ENCODE measurements around the gene MMP23B. TPM values are rescaled to one million over a fixed set of nuclear protein-coding genes. Genes with fewer than 3 reads are reported as not detected.

MMP23B gene
- total and polyA plus RNA-seq, 8 donors = 5.5 to 111 (median 15.7) TPM

- intact Hi-C loops (cut with DNase I; ENCODE audit: low total_unique reads) = no loop called here
- Histone ChIP-seq H3K27ac (peak overlapping the region in 4 of 5 donors; percentile 29 to 66 (median 46)), H3K27me3 (no peaks in the 10 kb centered on the region), H3K4me1 (peaks cover 21 to 74% (median 57%) of the 10 kb centered on the region in 4 donors), H3K9me3 (no peaks in the 10 kb centered on the region), H3K4me3 (no peak overlapping the region), H3K36me3 (peaks cover 0 to 21% (median 9%) of the 10 kb centered on the region in 4 donors)
- peak; percentile 66 to 73 for DNase-seq
- WGBS, 5 donors = 30 to 61% (median 42%) methylated on average over 11 of the region's 11 CpGs
- TF ChIP-seq EP300 (IDR thresholded peaks at IDR 0.05) (no peak), POLR2AphosphoS5 (IDR thresholded peaks at IDR 0.05) (peak in 1 of 3 donors; percentile 14)
Measured at GRCh38 chr1:1680912-1681273, 48.9 kb downstream of the MMP23B start.

- Histone ChIP-seq H3K4me1 (peaks cover 23 to 86% (median 61%) of the 10 kb centered on the region in 4 donors), H3K27me3 (no peaks in the 10 kb centered on the region), H3K36me3 (peaks cover 0 to 25% (median 11%) of the 10 kb centered on the region in 4 donors), H3K27ac (peak overlapping the region in 4 of 5 donors; percentile 36 to 60 (median 50)), H3K9me3 (no peaks in the 10 kb centered on the region), H3K4me3 (peak overlapping the region in 1 of 4 donors; percentile 9)
- TF ChIP-seq EP300 (IDR thresholded peaks at IDR 0.05) (no peak), CTCF (IDR thresholded peaks at IDR 0.05) (no peak), POLR2A (IDR thresholded peaks at IDR 0.05) (no peak), POLR2AphosphoS5 (IDR thresholded peaks at IDR 0.05) (no peak)
- DNase-seq = peak in 1 of 2 donors; percentile 50
- WGBS, 5 donors = 35 to 62% (median 53%) methylated on average over 26 of the region's 26 CpGs
- intact Hi-C loops (cut with DNase I; ENCODE audit: low total_unique reads) = no loop called here
Measured at GRCh38 chr1:1683104-1683905, 51.3 kb downstream of the MMP23B start.

Other genes starting within 250 kb of the MMP23B start
- gene CCNL2, start 232.8 kb upstream of the MMP23B start, total RNA-seq = 100 to 1,000 TPM; 265 to 739 (median 422) TPM
- gene CCNL2, start 232.8 kb upstream of the MMP23B start, polyA plus RNA-seq = 100 to 1,000 TPM in 1 of 3 donors, 10 to 100 TPM in 2; 33.4 to 166 (median 34.7) TPM
- gene MRPL20, start 224.9 kb upstream of the MMP23B start, total RNA-seq = 100 to 1,000 TPM in 2 of 5 donors, 10 to 100 TPM in 3; 53.9 to 116 (median 82.9) TPM
- gene MRPL20, start 224.9 kb upstream of the MMP23B start, polyA plus RNA-seq = 100 to 1,000 TPM; 136 to 187 (median 150) TPM
- gene ANKRD65, start 210.9 kb upstream of the MMP23B start, total RNA-seq = 10 to 100 TPM in 1 of 5 donors, 1 to 10 TPM in 2, under 1 TPM in 1, not detected in 1; 0.89 to 13.6 (median 4.7) TPM
- gene ANKRD65, start 210.9 kb upstream of the MMP23B start, polyA plus RNA-seq = 10 to 100 TPM in 2 of 3 donors, 1 to 10 TPM in 1; 8.7 to 13.5 (median 13.3) TPM
- 10 to 100 TPM; 11.4 to 37.7 (median 21.1) TPM for gene VWA1, start 196.5 kb upstream of the MMP23B start, total RNA-seq
- gene VWA1, start 196.5 kb upstream of the MMP23B start, polyA plus RNA-seq = 10 to 100 TPM in 2 of 3 donors, 1 to 10 TPM in 1; 7.6 to 64.8 (median 24.8) TPM
- gene ATAD3C, start 182.5 kb upstream of the MMP23B start, total RNA-seq = 1 to 10 TPM in 2 of 5 donors, under 1 TPM in 1, not detected in 2; 0.55 to 5.2 (median 1.3) TPM
- gene ATAD3C, start 182.5 kb upstream of the MMP23B start, polyA plus RNA-seq = 1 to 10 TPM in 1 of 3 donors, under 1 TPM in 2; 0.25 to 2.3 (median 0.92) TPM
- 10 to 100 TPM; 15.6 to 91.5 (median 33.3) TPM for gene ATAD3B, start 160.4 kb upstream of the MMP23B start, total RNA-seq
- gene ATAD3B, start 160.4 kb upstream of the MMP23B start, polyA plus RNA-seq = 10 to 100 TPM in 2 of 3 donors, 1 to 10 TPM in 1; 8.2 to 23.8 (median 18.4) TPM
- gene ATAD3A, start 120.0 kb upstream of the MMP23B start, total RNA-seq = 10 to 100 TPM; 10.6 to 92.1 (median 22.5) TPM
- 10 to 100 TPM; 13.1 to 27.0 (median 14.9) TPM for gene ATAD3A, start 120.0 kb upstream of the MMP23B start, polyA plus RNA-seq
- gene TMEM240, start 91.5 kb upstream of the MMP23B start, total RNA-seq = 10 to 100 TPM in 1 of 5 donors, 1 to 10 TPM in 1, not detected in 3; 3.5 to 10.3 TPM
- gene TMEM240, start 91.5 kb upstream of the MMP23B start, polyA plus RNA-seq = 1 to 10 TPM; 1.8 to 4.5 (median 2.8) TPM
- 100 to 1,000 TPM in 1 of 5 donors, 10 to 100 TPM in 4; 45.7 to 215 (median 85.9) TPM for gene SSU72, start 57.3 kb upstream of the MMP23B start, total RNA-seq
- gene SSU72, start 57.3 kb upstream of the MMP23B start, polyA plus RNA-seq = 100 to 1,000 TPM in 2 of 3 donors, 10 to 100 TPM in 1; 85.0 to 135 (median 108) TPM
- gene FNDC10, start 32.0 kb upstream of the MMP23B start, total RNA-seq = 10 to 100 TPM in 1 of 5 donors, under 1 TPM in 1, not detected in 3; 0.29 to 20.0 TPM
- 1 to 10 TPM; 2.1 to 5.1 (median 4.0) TPM for gene FNDC10, start 32.0 kb upstream of the MMP23B start, polyA plus RNA-seq
- 100 to 1,000 TPM in 3 of 5 donors, 10 to 100 TPM in 2; 21.5 to 871 (median 193) TPM for gene MIB2, start 16.7 kb upstream of the MMP23B start, total RNA-seq
- 100 to 1,000 TPM; 124 to 139 (median 136) TPM for gene MIB2, start 16.7 kb upstream of the MMP23B start, polyA plus RNA-seq
- 10 to 100 TPM in 4 of 5 donors, 1 to 10 TPM in 1; 9.0 to 62.6 (median 29.3) TPM for gene CDK11B, start 26.8 kb downstream of the MMP23B start, total RNA-seq
- gene CDK11B, start 26.8 kb downstream of the MMP23B start, polyA plus RNA-seq = 10 to 100 TPM; 21.6 to 37.4 (median 27.9) TPM
- 100 to 1,000 TPM in 1 of 5 donors, 10 to 100 TPM in 4; 16.9 to 105 (median 64.5) TPM for gene SLC35E2B, start 60.6 kb downstream of the MMP23B start, total RNA-seq
- 10 to 100 TPM; 11.2 to 16.7 (median 11.3) TPM for gene SLC35E2B, start 60.6 kb downstream of the MMP23B start, polyA plus RNA-seq
- gene CDK11A, start 92.2 kb downstream of the MMP23B start, total RNA-seq = 100 to 1,000 TPM in 3 of 5 donors, 10 to 100 TPM in 2; 46.1 to 233 (median 126) TPM
- 10 to 100 TPM; 27.3 to 68.7 (median 31.6) TPM for gene CDK11A, start 92.2 kb downstream of the MMP23B start, polyA plus RNA-seq
- 100 to 1,000 TPM in 3 of 5 donors, 10 to 100 TPM in 2; 69.9 to 202 (median 102) TPM for gene NADK, start 146.3 kb downstream of the MMP23B start, total RNA-seq
- gene NADK, start 146.3 kb downstream of the MMP23B start, polyA plus RNA-seq = 10 to 100 TPM; 38.6 to 63.2 (median 45.9) TPM

Measured in stomach (tissue), 9 donors.